SH-SY5Y (cell line): ENCODE data around the gene MTHFD1L.

Source experiments
- GATA2 ChIP-seq: IDR thresholded peaks from 2 replicates; pipeline ENCODE4 v1.6.1; 2011; ENCODE audit warnings: mild to moderate bottlenecking, low read depth, low read length
- GATA3 ChIP-seq: IDR thresholded peaks from 2 replicates; pipeline ENCODE4 v1.6.1; 2011; ENCODE audit warnings: low read depth, mild to moderate bottlenecking, low read length, moderate library complexity

The MTHFD1L gene

DNA sequence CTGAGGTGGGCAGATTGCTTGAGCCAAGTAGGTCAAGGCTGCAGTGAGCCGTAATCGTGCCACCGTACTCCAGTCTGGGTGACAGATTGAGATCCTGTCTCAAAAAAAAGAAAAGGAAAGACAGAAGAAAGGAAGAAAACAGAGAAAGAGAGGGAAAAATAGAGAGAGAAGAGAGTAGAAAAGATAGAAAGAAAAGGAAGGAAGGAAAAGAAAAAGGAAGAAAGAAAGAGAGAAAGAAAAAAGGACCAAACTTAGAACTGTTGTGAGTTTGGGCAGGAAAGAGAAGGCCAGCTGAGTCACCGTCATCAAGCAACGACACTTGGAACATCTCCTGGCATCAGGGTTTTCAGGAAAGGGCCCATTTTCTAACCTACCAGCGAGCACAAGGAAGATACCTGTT lies 278.3 kb downstream of the MTHFD1L start:
- TF ChIP-seq GATA2 (no peak), GATA3 (no peak)

GRCh38 chr6:151147118-151147832 lies 281.8 kb downstream of the MTHFD1L start:
- TF ChIP-seq GATA2 (no peak), GATA3 (no peak)

DNA sequence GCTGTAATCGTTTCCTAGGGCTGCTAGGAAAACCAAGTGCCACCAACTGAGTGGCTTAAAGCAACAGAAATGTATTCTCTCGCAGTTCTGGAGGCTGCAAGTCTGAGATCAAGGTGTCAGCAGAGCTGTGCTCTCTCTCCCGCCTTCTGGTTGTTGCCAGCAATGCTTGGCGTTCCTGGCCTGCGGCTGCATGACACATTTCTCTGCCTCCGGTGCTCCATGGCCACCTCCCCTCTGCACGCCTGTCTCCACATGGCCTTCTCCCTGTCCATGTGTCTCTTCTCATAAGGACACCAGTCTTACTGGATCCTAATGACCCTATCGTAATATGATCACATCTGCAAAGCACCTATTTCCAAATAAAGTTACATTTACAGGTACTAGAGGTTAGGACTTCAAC lies 282.6 kb downstream of the MTHFD1L start:
- TF ChIP-seq GATA2 = no peak

GRCh38 chr6:151149793-151150192 lies 284.3 kb downstream of the MTHFD1L start:
- no peak for TF ChIP-seq GATA3
- no peak for TF ChIP-seq GATA2
